ENCODE measurements around the gene NHLRC4.
A peak's percentile ranks its signal among the peaks of the same experiment; 100 is the strongest.
"Not testable (repeated sequence)": the region's sequence is repeated elsewhere in the genome, so short reads cannot be mapped to it uniquely, and the experiment has no call there.

NHLRC4 gene

GRCh38 chr16:586047-586644, 19.3 kb downstream of the NHLRC4 start:
- DNase-seq, result no peak

- DNase-seq, result no peak
Measured at GRCh38 chr16:586645-587590, 20.1 kb downstream of the NHLRC4 start.

GRCh38 chr16:588639-588888, 21.8 kb downstream of the NHLRC4 start:
- DNase-seq, result peak; percentile 87

GRCh38 chr16:588889-589657, 22.3 kb downstream of the NHLRC4 start:
- peak; percentile 100 for DNase-seq

- peak; percentile 99 for DNase-seq
Measured at GRCh38 chr16:589658-590187, 22.9 kb downstream of the NHLRC4 start, which contains the start of gene RAB40C. Gene RAB40C, plus strand, starts transcription at chr16:590066. Its CDS starts 226 bp downstream, at chr16:590292.

GRCh38 chr16:590188-590814, 23.5 kb downstream of the NHLRC4 start:
- no peak for DNase-seq

GRCh38 chr16:590815-591200, 24.0 kb downstream of the NHLRC4 start:
- no peak for DNase-seq

GRCh38 chr16:591231-591630, 24.4 kb downstream of the NHLRC4 start:
- no peak for DNase-seq

GRCh38 chr16:591892-592517, 25.2 kb downstream of the NHLRC4 start:
- no peak for DNase-seq

- DNase-seq, result no peak
Measured at GRCh38 chr16:592518-593306, 25.9 kb downstream of the NHLRC4 start.

GRCh38 chr16:593406-593805, 26.6 kb downstream of the NHLRC4 start:
- no peak for DNase-seq

GRCh38 chr16:593807-594206, 27.0 kb downstream of the NHLRC4 start:
- no peak for DNase-seq

GRCh38 chr16:595094-595528, 28.3 kb downstream of the NHLRC4 start:
- DNase-seq, result no peak

GRCh38 chr16:595942-596735, 29.3 kb downstream of the NHLRC4 start:
- DNase-seq, result no peak

- DNase-seq, result no peak
Measured at GRCh38 chr16:596736-597060, 29.9 kb downstream of the NHLRC4 start.

GRCh38 chr16:597655-598054, 30.9 kb downstream of the NHLRC4 start:
- not testable (repeated sequence) for DNase-seq

GRCh38 chr16:598823-599739, 32.3 kb downstream of the NHLRC4 start:
- no peak for DNase-seq

- DNase-seq, result no peak
Measured at GRCh38 chr16:600781-601180, 34.0 kb downstream of the NHLRC4 start.

- no peak for DNase-seq
Measured at GRCh38 chr16:603933-604332, 37.1 kb downstream of the NHLRC4 start.
